DND-41 (cell line): ENCODE measurements around the gene MALRD1.

Experiments
- CTCF ChIP-seq: IDR thresholded peaks from 2 replicates; pipeline ENCODE4 v1.5.1; 2012; ENCODE audit warnings: borderline replicate concordance, low read length, moderate library complexity, mild to moderate bottlenecking; ENCODE audit not compliant: poor library complexity, severe bottlenecking; ENCODE audit errors: extremely low read depth
- EZH2 ChIP-seq: IDR thresholded peaks from 3 replicates; pipeline ENCODE4 v1.6.1; 2012; ENCODE audit warnings: borderline replicate concordance, low read depth, mild to moderate bottlenecking, moderate library complexity, low read length, inconsistent platforms; ENCODE audit not compliant: severe bottlenecking

GRCh38 chr10:19328582-19328981 lies 280.0 kb downstream of the MALRD1 start:
- no peak for TF ChIP-seq CTCF
- no peak for TF ChIP-seq EZH2
